IMR-90 (cell line): ENCODE data around the gene LTF. TPM values are rescaled to one million over a fixed set of nuclear protein-coding genes. Genes with fewer than 3 reads are reported as not detected.
A peak's percentile ranks its signal among the peaks of the same experiment; 100 is the strongest.

Source experiments
- ATAC-seq: fragments of 200-7000 bp; cut with Tn5 transposase; 2 replicates; pipeline ENCODE4 v1.9.1; 2020; ENCODE audit warnings: low read depth, mild to moderate bottlenecking, moderate library complexity
- BruUV-seq: library from RNA; stranded (reverse); fragments of 400-500 nt; replicated peaks from 2 replicates; lab custom pipeline; 2021; lab: Mats Ljungman, UMichigan
- CTCF ChIA-PET: fragments of 300-600 bp; formaldehyde crosslinking; extraction: SDS; loops from one replicate; lab custom pipeline; 2021; ENCODE audit warnings: antibody characterized with exemption; lab: Yijun Ruan, JAX
- POLR2A ChIA-PET: fragments of 300-600 bp; sonication (Branson Sonifier 250); formaldehyde crosslinking; loops from one replicate; lab custom pipeline; 2022; ENCODE audit warnings: antibody characterized with exemption; ENCODE audit not compliant: unreplicated experiment; lab: Charles Lee
- DNase-seq: peaks from one replicate; pipeline ENCODE4 v3.0.0; 2013
- H2AFZ ChIP-seq: replicated peaks from 2 replicates; pipeline ENCODE3; 2013; ENCODE audit warnings: low read length, mild to moderate bottlenecking; ENCODE audit not compliant: poor library complexity
- H2AK5ac ChIP-seq: 2 replicates; pipeline ENCODE4 v1.6.1; 2013; ENCODE audit warnings: low read depth, low read length, inconsistent platforms
- H2AK9ac ChIP-seq: replicated peaks from 2 replicates; pipeline ENCODE3; 2013; ENCODE audit warnings: mild to moderate bottlenecking, low read depth, low read length, moderate library complexity; ENCODE audit not compliant: poor library complexity
- H2BK120ac ChIP-seq: 2 replicates; pipeline ENCODE4 v1.6.1; 2013; ENCODE audit warnings: low read depth, low read length, inconsistent platforms
- H2BK15ac ChIP-seq: 3 replicates; pipeline ENCODE4 v1.6.1; 2013; ENCODE audit warnings: low read depth, low read length, inconsistent platforms
- H2BK20ac ChIP-seq: 2 replicates; pipeline ENCODE4 v1.6.1; 2013; ENCODE audit warnings: low read depth, mild to moderate bottlenecking, inconsistent platforms, low read length, moderate library complexity
- H2BK5ac ChIP-seq: 2 replicates; pipeline ENCODE4 v1.6.1; 2013; ENCODE audit warnings: mild to moderate bottlenecking, low read depth, low read length, inconsistent platforms; ENCODE audit not compliant: poor library complexity, severe bottlenecking
- H3K14ac ChIP-seq: replicated peaks from 2 replicates; pipeline ENCODE4 v1.6.1; 2013; ENCODE audit warnings: low read depth, low read length, inconsistent platforms
- H3K18ac ChIP-seq: 2 replicates; pipeline ENCODE4 v1.6.1; 2013; ENCODE audit warnings: low read depth, low read length, control low read depth
- H3K23ac ChIP-seq: 2 replicates; pipeline ENCODE4 v1.6.1; 2013; ENCODE audit warnings: low read depth, low read length, inconsistent platforms
- H3K27ac ChIP-seq: 2 replicates; pipeline ENCODE4 v1.5.1; 2013; ENCODE audit warnings: mild to moderate bottlenecking, control low read depth, low read length; ENCODE audit not compliant: insufficient read depth
- H3K27me3 ChIP-seq: 2 replicates; pipeline ENCODE4 v1.6.1; 2013; ENCODE audit warnings: low read length; ENCODE audit not compliant: control insufficient read depth, insufficient read depth
- H3K36me3 ChIP-seq: 2 replicates; pipeline ENCODE4 v1.6.1; 2013; ENCODE audit warnings: low read length, mixed read lengths; ENCODE audit not compliant: control insufficient read depth, insufficient read depth
- H3K4ac ChIP-seq: 2 replicates; pipeline ENCODE4 v1.6.1; 2013; ENCODE audit warnings: low read depth, low read length, inconsistent platforms
- H3K4me1 ChIP-seq: 2 replicates; pipeline ENCODE4 v1.6.1; 2013; ENCODE audit warnings: low read length, mixed read lengths; ENCODE audit not compliant: control insufficient read depth, insufficient read depth
- H3K4me2 ChIP-seq: 2 replicates; pipeline ENCODE4 v1.6.1; 2013; ENCODE audit warnings: low read depth, mild to moderate bottlenecking, control low read depth, low read length, moderate library complexity
- H3K4me3 ChIP-seq: 2 replicates; pipeline ENCODE4 v1.5.1; 2013; ENCODE audit warnings: low read depth, mild to moderate bottlenecking, control low read depth, low read length, moderate library complexity; ENCODE audit not compliant: insufficient read depth
- H3K56ac ChIP-seq: 2 replicates; pipeline ENCODE4 v1.6.1; 2013; ENCODE audit warnings: low read length, inconsistent platforms; ENCODE audit not compliant: insufficient read depth; ENCODE audit errors: extremely low read depth
- H3K79me1 ChIP-seq, 2 experiments: 2 replicates each; pipeline ENCODE4 v1.6.1; 2013; ENCODE audit warnings: low read length in 2 of 2, inconsistent platforms in 1 of 2, low read depth in 1 of 2
- H3K9ac ChIP-seq: 2 replicates; pipeline ENCODE4 v1.6.1; 2013; ENCODE audit warnings: low read depth, low read length, control low read depth
- H3K9me1 ChIP-seq: 2 replicates; pipeline ENCODE4 v1.6.1; 2013; ENCODE audit warnings: low read length, inconsistent platforms; ENCODE audit not compliant: insufficient read depth
- H3K9me3 ChIP-seq: 2 replicates; pipeline ENCODE4 v1.6.1; 2013; ENCODE audit warnings: low read length; ENCODE audit not compliant: control insufficient read depth, insufficient read depth
- H4K20me1 ChIP-seq: 2 replicates; pipeline ENCODE4 v1.6.1; 2013; ENCODE audit warnings: low read length, inconsistent platforms; ENCODE audit not compliant: insufficient read depth
- H4K5ac ChIP-seq: 2 replicates; pipeline ENCODE4 v1.6.1; 2013; ENCODE audit warnings: mild to moderate bottlenecking, low read depth, low read length, control low read depth
- H4K8ac ChIP-seq, 2 experiments: 2 replicates each; pipeline ENCODE4 v1.6.1; 2013; ENCODE audit warnings: low read depth in 2 of 2, low read length in 2 of 2, control low read depth in 1 of 2, inconsistent platforms in 1 of 2
- H4K91ac ChIP-seq: 2 replicates; pipeline ENCODE4 v1.6.1; 2013; ENCODE audit warnings: low read depth, low read length, inconsistent platforms; ENCODE audit not compliant: insufficient read depth
- BHLHE40 ChIP-seq: fragments of 150-350 bp; IDR thresholded peaks from 2 replicates; pipeline ENCODE4 v1.6.1; 2016; ENCODE audit warnings: mild to moderate bottlenecking, low read depth, low read length
- CEBPB ChIP-seq: IDR thresholded peaks from 2 replicates; pipeline ENCODE4 v1.6.1; 2012; ENCODE audit warnings: low read depth, low read length, improper control_type of control experiment
- MXI1 ChIP-seq: IDR thresholded peaks from 2 replicates; pipeline ENCODE4 v1.6.1; 2012; ENCODE audit warnings: low read depth, mild to moderate bottlenecking, low read length, moderate library complexity, borderline replicate concordance
- NFE2L2 ChIP-seq: fragments of 150-350 bp; IDR thresholded peaks from 2 replicates; pipeline ENCODE4 v1.6.1; 2016; ENCODE audit warnings: low read depth, mild to moderate bottlenecking, low read length
- POLR2A ChIP-seq: IDR thresholded peaks from 2 replicates; pipeline ENCODE4 v1.6.1; 2012; ENCODE audit warnings: mild to moderate bottlenecking, low read depth, low read length
- RAD21 ChIP-seq: IDR thresholded peaks from 2 replicates; pipeline ENCODE4 v1.6.1; 2012; ENCODE audit warnings: low read length, improper control_type of control experiment
- RCOR1 ChIP-seq: IDR thresholded peaks from 2 replicates; pipeline ENCODE4 v1.6.1; 2012; ENCODE audit warnings: mild to moderate bottlenecking, low read length, improper control_type of control experiment; ENCODE audit not compliant: insufficient replicate concordance
- RFX5 ChIP-seq: IDR thresholded peaks from 2 replicates; pipeline ENCODE4 v1.8.0; 2012; ENCODE audit warnings: low read depth, mild to moderate bottlenecking, low read length, moderate library complexity
- SMC3 ChIP-seq: fragments of 150-350 bp; IDR thresholded peaks from 2 replicates; pipeline ENCODE4 v1.6.1; 2016; ENCODE audit warnings: low read depth, mild to moderate bottlenecking, antibody characterized with exemption, low read length, moderate library complexity
- WGBS, 2 experiments: methylation state at CpG; one replicate each; pipeline versions ENCODE4 v1.1.5 to v1.1.7; 2013; ENCODE audit warnings: missing lambda C conversion rate in 2 of 2; ENCODE audit not compliant: insufficient read length in 1 of 2; ENCODE audit errors: extremely low coverage in 2 of 2; 5-methylcytosine and 5-hydroxymethylcytosine counted together
- dilution Hi-C: fragments of 300-500 bp; cut with HindIII; formaldehyde crosslinking; loops from one replicate; pipeline ENCODE4 v1.14.3; 2018; ENCODE audit warnings: low sequenced_read_pairs; ENCODE audit not compliant: unreplicated experiment
- in situ Hi-C: fragments of 300-500 bp; cut with MboI; formaldehyde crosslinking; loops from 3 replicates; pipeline ENCODE4 v1.14.3; 2019; ENCODE audit warnings: low sequenced_read_pairs, inconsistent platforms, mixed read lengths
- intact Hi-C: fragments of 100-400 bp; cut with micrococcal nuclease; formaldehyde crosslinking; loops from 2 replicates; pipeline ENCODE4 v1.10.0; 2022
- polyA plus RNA-seq, 3 experiments: library from polyadenylated mRNA; depleted of rRNA; stranded (reverse); fragments of >200 nt; gene quantifications; 2 replicates each; pipeline ENCODE4 v1.2.3, GENCODE V29; 2012; ENCODE audit warnings: low replicate concordance in 1 of 3
- total RNA-seq: library from RNA; depleted of rRNA; stranded (reverse); fragments of >200 nt; gene quantifications from 2 replicates; pipeline ENCODE4 v1.2.3, GENCODE V29; 2012
- TF ChIP-seq, protein P1 (sequence below): fragments of 150-350 bp; IDR thresholded peaks from 2 replicates; pipeline ENCODE4 v1.6.1; 2017; ENCODE audit warnings: mild to moderate bottlenecking, antibody characterized with exemption, low read length, low read depth
- TF ChIP-seq, protein P2 (sequence below): fragments of 150-350 bp; IDR thresholded peaks from 2 replicates; pipeline ENCODE4 v1.6.1; 2016; ENCODE audit warnings: low read depth, mild to moderate bottlenecking, low read length, moderate library complexity, borderline replicate concordance
- TF ChIP-seq, protein P3 (sequence below): conservative IDR thresholded peaks from 2 replicates; pipeline ENCODE4 v1.5.1; 2012; ENCODE audit warnings: mild to moderate bottlenecking, low read depth, low read length, improper control_type of control experiment

The LTF gene
- total and polyA plus RNA-seq, 2 of the 4 experiments (the other 2 are of a cell fraction), result not detected

DNA sequence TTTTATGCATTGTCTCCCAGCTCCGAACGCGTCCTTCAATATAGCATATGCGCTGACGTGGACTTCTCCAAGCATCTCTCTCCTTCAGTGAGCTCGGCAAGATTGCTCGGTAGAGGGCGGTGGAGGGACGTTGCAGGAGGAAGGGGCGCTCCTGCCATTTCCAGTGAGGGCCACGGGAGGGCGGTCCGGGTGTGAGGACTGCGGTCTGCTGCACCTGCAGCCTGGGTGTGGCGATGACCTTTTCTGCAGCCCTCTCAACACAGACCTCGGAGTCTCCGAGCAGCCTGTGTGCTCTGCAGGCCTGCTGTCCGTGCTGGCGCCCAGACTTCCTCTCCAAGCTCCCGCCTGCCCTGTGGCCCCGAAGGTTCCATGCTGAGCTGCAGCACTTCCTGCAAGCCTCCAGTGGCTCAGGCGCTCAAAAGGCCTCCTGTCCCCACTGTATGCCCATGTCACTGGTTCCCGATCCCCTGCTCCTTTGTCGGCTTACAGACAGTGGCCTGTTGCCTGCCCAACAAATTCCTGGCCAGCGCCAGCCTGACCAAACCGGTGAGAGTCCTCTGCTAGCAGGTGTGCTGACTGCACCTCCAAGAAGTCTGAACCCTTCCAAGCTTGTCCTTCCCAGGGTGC is 24.1 kb upstream of the LTF start (continued):
- TF ChIP-seq, protein P1, sequence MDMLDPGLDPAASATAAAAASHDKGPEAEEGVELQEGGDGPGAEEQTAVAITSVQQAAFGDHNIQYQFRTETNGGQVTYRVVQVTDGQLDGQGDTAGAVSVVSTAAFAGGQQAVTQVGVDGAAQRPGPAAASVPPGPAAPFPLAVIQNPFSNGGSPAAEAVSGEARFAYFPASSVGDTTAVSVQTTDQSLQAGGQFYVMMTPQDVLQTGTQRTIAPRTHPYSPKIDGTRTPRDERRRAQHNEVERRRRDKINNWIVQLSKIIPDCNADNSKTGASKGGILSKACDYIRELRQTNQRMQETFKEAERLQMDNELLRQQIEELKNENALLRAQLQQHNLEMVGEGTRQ, result 0 out of 2 replicates have a peak, but pooled peaks have one; percentile 7
- TF ChIP-seq RCOR1 (peak; percentile 93), POLR2A (no peak; the same call in 1 of the 2 replicates)

DNA sequence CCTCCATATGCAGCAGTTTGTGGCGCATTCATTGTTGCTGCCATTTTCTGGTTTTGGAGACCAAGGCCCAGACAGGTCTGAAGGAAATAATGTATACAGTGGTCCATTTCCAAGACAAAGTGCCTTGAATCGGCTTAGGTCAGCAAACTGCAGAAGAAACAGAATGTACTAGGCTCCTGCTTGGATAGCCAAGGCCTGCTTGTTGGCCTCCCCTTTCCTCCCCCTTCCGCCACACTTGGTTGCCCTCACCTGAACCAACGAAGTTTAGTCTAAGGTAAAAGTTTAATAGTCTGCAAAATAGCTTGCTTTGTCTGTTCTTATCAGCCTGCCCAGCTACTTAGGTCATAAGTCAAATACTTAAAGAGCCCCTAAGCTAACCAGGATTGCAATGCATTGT is 21.1 kb upstream of the LTF start:
- Histone ChIP-seq H3K4ac (0 out of 2 replicates have a peak overlapping the region, but pooled peaks have one; percentile 4), H2AK5ac (no peak overlapping the region), H2BK15ac (no peak overlapping the region), H3K9ac (no peak overlapping the region), H3K9me1 (peaks cover 9% of the 10 kb centered on the region), H3K14ac (no peak overlapping the region), H2AK9ac (no peak overlapping the region), H3K9me3 (no peaks in the 10 kb centered on the region), H4K91ac (no peak overlapping the region), H3K36me3 (no peaks in the 10 kb centered on the region), H3K4me3 (no peak overlapping the region), H3K23ac (no peak overlapping the region), H4K5ac (peak overlapping the region; percentile 35; the same call in 1 of the 2 replicates), H3K4me1 (peaks cover 12% of the 10 kb centered on the region), H2BK5ac (no peak overlapping the region), H2BK20ac (no peak overlapping the region), H3K27me3 (no peaks in the 10 kb centered on the region), H4K8ac (no peak overlapping the region), H2AFZ (no peak overlapping the region), H3K56ac (no peak overlapping the region), H4K20me1 (no peaks in the 10 kb centered on the region), H3K18ac (no peak overlapping the region), H3K27ac (no peak overlapping the region), H2BK120ac (peak overlapping the region; percentile 44; the same call in 1 of the 2 replicates), H3K4me2 (no peak overlapping the region), H3K79me1 (no peaks in the 10 kb centered on the region)
- POLR2A ChIA-PET, result no interaction called here
- no peak for ATAC-seq
- BruUV-seq, result no TSS peak
- WGBS, 2 experiments, result 40% methylated on average over 1 of the region's 4 CpGs; no CpG with 5 or more reads in 1 of the 2 experiments
- CTCF ChIA-PET, result no interaction called here
- no peak for DNase-seq
- in situ Hi-C loops (loop anchor here (5.0 to 25.0 kb wide), 2 partner anchors 147 to 402 kb away; partner anchors contain the start of gene PTH1R), dilution Hi-C loops (no loop called here), intact Hi-C loops (loop anchor here (5.0 kb wide), 1 partner anchor 422 kb away; no protein-coding TSS in a partner anchor)
- TF ChIP-seq RAD21 (no peak), POLR2A (no peak), NFE2L2 (no peak), RFX5 (no peak), CEBPB (no peak), SMC3 (no peak), MXI1 (no peak), BHLHE40 (no peak), RCOR1 (no peak)
- TF ChIP-seq, protein P2, sequence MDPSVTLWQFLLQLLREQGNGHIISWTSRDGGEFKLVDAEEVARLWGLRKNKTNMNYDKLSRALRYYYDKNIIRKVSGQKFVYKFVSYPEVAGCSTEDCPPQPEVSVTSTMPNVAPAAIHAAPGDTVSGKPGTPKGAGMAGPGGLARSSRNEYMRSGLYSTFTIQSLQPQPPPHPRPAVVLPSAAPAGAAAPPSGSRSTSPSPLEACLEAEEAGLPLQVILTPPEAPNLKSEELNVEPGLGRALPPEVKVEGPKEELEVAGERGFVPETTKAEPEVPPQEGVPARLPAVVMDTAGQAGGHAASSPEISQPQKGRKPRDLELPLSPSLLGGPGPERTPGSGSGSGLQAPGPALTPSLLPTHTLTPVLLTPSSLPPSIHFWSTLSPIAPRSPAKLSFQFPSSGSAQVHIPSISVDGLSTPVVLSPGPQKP, result no peak
- TF ChIP-seq, protein P3, sequence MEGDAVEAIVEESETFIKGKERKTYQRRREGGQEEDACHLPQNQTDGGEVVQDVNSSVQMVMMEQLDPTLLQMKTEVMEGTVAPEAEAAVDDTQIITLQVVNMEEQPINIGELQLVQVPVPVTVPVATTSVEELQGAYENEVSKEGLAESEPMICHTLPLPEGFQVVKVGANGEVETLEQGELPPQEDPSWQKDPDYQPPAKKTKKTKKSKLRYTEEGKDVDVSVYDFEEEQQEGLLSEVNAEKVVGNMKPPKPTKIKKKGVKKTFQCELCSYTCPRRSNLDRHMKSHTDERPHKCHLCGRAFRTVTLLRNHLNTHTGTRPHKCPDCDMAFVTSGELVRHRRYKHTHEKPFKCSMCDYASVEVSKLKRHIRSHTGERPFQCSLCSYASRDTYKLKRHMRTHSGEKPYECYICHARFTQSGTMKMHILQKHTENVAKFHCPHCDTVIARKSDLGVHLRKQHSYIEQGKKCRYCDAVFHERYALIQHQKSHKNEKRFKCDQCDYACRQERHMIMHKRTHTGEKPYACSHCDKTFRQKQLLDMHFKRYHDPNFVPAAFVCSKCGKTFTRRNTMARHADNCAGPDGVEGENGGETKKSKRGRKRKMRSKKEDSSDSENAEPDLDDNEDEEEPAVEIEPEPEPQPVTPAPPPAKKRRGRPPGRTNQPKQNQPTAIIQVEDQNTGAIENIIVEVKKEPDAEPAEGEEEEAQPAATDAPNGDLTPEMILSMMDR, result no peak
